Body of pancreas (tissue), 4 donors: ENCODE measurements around the gene UBAC2. TPM values are rescaled to one million over a fixed set of nuclear protein-coding genes. Genes with fewer than 3 reads are reported as not detected.
"Not testable (repeated sequence)": the region's sequence is repeated elsewhere in the genome, so short reads cannot be mapped to it uniquely, and the experiment has no call there.

Experiments
- ATAC-seq: fragments of 150-250 bp; one replicate; pipeline ENCODE4 v1.9.1; 2016
- DNase-seq, 4 donors: peaks; one replicate each; pipeline ENCODE4 v3.0.0-alpha.2; 2019
- H3K27ac ChIP-seq, 4 donors: fragments of 200-600 bp; sonication (generic); 1 replicate in 3 of 4; 2 replicates in 1 of 4; pipeline versions ENCODE4 v1.5.1 to v1.6.1; 2016 to 2019; ENCODE audit warnings: mild to moderate bottlenecking in 1 of 4, mixed read lengths in 1 of 4, moderate library complexity in 1 of 4
- H3K27me3 ChIP-seq, 2 donors: fragments of 200-600 bp; sonication (generic); one replicate each; pipeline ENCODE4 v1.6.0; 2016; ENCODE audit warnings: mild to moderate bottlenecking in 1 of 2
- H3K36me3 ChIP-seq, 2 donors: fragments of 200-600 bp; sonication (generic); replicated peaks in 1 of 2; 2 replicates each; pipeline ENCODE4 v1.5.1; 2016; ENCODE audit warnings: low read depth in 2 of 2; ENCODE audit not compliant: insufficient read depth in 1 of 2
- H3K4me1 ChIP-seq: fragments of 200-600 bp; sonication (generic); one replicate; pipeline ENCODE4 v1.6.0; 2016
- H3K4me3 ChIP-seq, 2 donors: fragments of 200-600 bp; sonication (generic); 1 replicate in 1 of 2; 2 replicates in 1 of 2; pipeline ENCODE4 v1.5.1; 2016 to 2019
- H3K9me3 ChIP-seq, 3 donors: fragments of 200-600 bp; sonication (generic); 1 replicate in 2 of 3; 2 replicates in 1 of 3; pipeline ENCODE4 v1.5.1; 2016
- POLR2A ChIP-seq, 3 donors: fragments of 450-650 bp; IDR thresholded peaks; one replicate each; pipeline ENCODE4 v1.6.1; 2016; ENCODE audit warnings: antibody characterized with exemption in 3 of 3, mild to moderate bottlenecking in 2 of 3
- WGBS, 2 donors: methylation state at CpG; one replicate each; pipeline ENCODE4 v1.1.5; 2017; 5-methylcytosine and 5-hydroxymethylcytosine counted together
- intact Hi-C: fragments of 100-400 bp; cut with DNase I; formaldehyde crosslinking; loops from one replicate; pipeline ENCODE4 v1.15.1; 2023
- total RNA-seq, 2 donors: library from RNA; depleted of rRNA; stranded (reverse); fragments of >200 nt; gene quantifications; one replicate each; pipeline ENCODE4 v1.1.0, GENCODE V29; 2016
- TF ChIP-seq, protein P1 (sequence below), 7 experiments: fragments of 450-650 bp in 4 of 7; fragments of 200-600 bp in 3 of 7; sonication (generic) in 3 of 7; IDR thresholded peaks; one replicate each; pipeline ENCODE4 v1.5.1; 2016 to 2019; ENCODE audit warnings: antibody characterized with exemption in 7 of 7

Gene UBAC2
- total RNA-seq, 2 donors from 2014 or later = 21.4 to 27.2 TPM

DNA sequence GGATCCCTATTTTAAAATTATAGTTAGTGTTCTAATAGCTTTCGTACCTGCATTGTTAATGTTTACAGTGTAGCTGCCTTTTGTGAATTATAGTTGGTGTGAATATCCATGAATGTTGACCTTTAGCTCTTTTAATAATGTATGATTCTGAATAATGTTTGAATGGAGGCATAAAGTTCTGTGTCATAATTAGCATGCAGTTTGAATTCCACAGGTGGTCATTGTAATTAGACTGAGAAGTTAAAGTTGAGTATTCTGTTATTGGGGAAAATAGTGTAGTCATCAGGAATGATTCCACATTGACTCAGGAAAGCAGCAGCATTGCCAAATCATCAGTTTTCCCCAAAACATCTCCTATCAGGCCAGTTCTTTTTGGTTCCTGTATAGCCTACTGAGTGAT is 45.4 kb downstream of the UBAC2 start:
- WGBS, 2 donors = 97% methylated on average over 1 of the region's 1 CpG
- TF ChIP-seq POLR2A (IDR thresholded peaks at IDR 0.05) = no peak
- TF ChIP-seq, protein P1, sequence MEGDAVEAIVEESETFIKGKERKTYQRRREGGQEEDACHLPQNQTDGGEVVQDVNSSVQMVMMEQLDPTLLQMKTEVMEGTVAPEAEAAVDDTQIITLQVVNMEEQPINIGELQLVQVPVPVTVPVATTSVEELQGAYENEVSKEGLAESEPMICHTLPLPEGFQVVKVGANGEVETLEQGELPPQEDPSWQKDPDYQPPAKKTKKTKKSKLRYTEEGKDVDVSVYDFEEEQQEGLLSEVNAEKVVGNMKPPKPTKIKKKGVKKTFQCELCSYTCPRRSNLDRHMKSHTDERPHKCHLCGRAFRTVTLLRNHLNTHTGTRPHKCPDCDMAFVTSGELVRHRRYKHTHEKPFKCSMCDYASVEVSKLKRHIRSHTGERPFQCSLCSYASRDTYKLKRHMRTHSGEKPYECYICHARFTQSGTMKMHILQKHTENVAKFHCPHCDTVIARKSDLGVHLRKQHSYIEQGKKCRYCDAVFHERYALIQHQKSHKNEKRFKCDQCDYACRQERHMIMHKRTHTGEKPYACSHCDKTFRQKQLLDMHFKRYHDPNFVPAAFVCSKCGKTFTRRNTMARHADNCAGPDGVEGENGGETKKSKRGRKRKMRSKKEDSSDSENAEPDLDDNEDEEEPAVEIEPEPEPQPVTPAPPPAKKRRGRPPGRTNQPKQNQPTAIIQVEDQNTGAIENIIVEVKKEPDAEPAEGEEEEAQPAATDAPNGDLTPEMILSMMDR (IDR thresholded peaks at IDR 0.05) = no peak
- Histone ChIP-seq H3K4me1 (no peaks in the 10 kb centered on the region), H3K36me3 (no peaks in the 10 kb centered on the region), H3K27ac (no peak overlapping the region), H3K27me3 (no peaks in the 10 kb centered on the region), H3K4me3 (no peak overlapping the region), H3K9me3 (no peaks in the 10 kb centered on the region)
- ATAC-seq = no peak
- intact Hi-C loops = no loop called here
- DNase-seq = no peak

DNA sequence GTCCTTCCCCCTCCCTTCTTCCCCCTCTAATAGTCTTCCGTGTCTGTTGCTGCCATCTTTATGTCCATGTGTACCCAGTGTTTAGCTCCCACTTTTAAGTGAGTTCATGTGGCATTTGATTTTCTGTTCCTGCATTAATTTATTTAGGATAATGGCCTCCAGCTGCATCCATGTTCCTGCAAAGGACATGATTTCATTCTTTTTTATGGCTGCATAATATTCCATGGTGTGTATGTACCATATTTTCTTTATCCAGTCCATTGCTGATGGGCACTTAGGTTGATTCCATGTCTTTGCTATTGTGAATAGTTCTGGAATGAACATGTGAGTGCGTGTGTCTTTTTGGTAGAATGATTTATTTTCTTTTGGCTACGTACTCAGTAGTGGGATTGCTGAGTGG is 48.5 kb downstream of the UBAC2 start:
- H3K36me3 ChIP-seq, DNase-seq, H3K4me3 ChIP-seq, H3K4me1 ChIP-seq, H3K27me3 ChIP-seq, H3K9me3 ChIP-seq, intact Hi-C loops, ATAC-seq, H3K27ac ChIP-seq: not testable (repeated sequence)
- WGBS, 2 donors = 89 to 100% methylated on average over 3 of the region's 3 CpGs

DNA sequence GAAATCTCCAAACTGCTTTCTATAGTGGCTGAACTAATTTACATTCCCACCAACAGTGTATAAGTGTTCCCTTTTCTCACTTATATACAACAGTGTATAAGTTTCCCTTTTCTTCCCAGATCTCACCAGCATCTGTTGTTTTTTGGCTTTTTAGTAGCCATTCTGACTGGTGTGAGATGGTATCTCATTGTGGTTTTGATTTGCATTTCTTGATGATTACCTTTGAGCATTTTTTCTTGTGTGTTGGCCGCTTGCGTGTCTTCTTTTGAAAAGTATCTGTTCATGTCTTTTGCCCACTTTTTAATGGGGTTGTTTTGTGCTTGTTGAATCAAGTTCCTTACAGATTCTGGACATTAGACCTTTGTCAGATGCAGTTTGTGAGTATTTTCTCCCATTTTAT is 49.0 kb downstream of the UBAC2 start:
- ATAC-seq, H3K36me3 ChIP-seq, DNase-seq, H3K4me3 ChIP-seq, H3K27me3 ChIP-seq, H3K27ac ChIP-seq, H3K4me1 ChIP-seq, H3K9me3 ChIP-seq, intact Hi-C loops: not testable (repeated sequence)
- WGBS, 2 donors = 92 to 100% methylated on average over 2 of the region's 2 CpGs

DNA sequence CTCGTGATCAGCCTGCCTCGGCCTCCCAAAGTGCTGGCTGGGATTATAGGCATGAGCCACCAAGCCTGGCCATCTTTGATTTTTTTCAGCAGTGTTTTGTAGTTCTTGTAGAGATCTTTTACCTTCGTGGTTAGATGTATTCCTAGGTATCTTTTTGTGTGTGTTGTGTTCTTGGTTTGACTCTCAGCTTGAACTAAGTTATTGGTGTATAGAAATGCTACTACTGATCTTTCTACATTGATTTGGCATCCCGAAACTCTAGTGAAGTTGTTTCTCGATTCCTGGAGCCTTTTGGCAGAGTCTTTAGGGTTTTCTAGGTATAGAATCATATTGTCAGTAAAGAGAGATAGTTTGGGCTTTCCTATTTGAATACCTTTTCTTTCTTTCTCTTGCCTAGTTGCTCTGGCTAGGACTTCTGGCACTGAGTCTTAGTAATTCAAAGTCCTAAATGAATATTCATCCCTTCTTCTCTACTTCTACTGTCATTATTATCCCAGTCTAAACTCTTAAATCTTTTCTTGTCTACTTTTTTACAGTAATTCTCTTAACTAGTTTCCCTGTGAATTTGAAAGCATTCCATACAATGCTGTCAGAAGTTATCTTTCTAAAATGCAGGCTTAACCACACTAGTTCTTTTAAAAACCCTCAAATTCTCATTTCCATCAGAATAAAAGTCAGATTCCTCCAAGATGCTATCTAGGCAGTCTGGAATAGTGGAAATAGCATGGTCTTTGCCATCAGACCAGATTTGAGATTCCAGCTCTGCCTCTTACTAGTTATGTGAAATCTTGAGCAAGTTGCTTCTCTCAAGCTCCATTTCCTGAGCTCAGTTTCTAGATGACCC is 50.5 kb downstream of the UBAC2 start:
- no peaks in the 10 kb centered on the region for H3K4me1 ChIP-seq
- TF ChIP-seq, protein P1 (IDR thresholded peaks at IDR 0.05) = no peak
- no peak for TF ChIP-seq POLR2A (IDR thresholded peaks at IDR 0.05)
- WGBS, 2 donors = 82 to 88% methylated on average over 5 of the region's 5 CpGs
- intact Hi-C loops = no loop called here
- ATAC-seq (no peak), DNase-seq (no peak)
- H3K36me3 ChIP-seq = peaks cover 0 to 3% of the 10 kb centered on the region in 2 donors
- no peak overlapping the region for H3K4me3 ChIP-seq
- H3K9me3 ChIP-seq = no peaks in the 10 kb centered on the region
- H3K27me3 ChIP-seq = no peaks in the 10 kb centered on the region
- no peak overlapping the region for H3K27ac ChIP-seq

DNA sequence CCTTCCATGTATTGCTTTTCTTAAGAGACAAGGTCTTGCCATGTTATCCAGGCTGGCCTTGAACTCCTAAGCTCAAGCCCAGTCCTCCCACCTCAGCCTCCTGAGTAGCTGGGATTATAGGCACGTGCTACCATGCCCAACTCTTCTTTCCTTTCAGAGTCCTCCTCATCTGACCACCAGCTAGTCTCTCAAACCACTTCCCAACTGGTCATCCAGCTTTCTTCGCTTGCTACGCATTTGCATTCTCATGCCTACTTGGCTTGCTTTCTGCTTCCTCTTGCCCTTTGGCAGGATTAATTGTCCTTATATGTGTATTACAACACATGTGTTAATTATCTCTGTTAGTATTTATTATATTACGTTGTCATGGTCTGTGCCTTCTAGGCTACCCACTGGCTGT is 51.3 kb downstream of the UBAC2 start:
- peaks cover 0 to 3% of the 10 kb centered on the region in 2 donors for H3K36me3 ChIP-seq
- no peak for DNase-seq
- H3K9me3 ChIP-seq = no peaks in the 10 kb centered on the region
- 71 to 86% methylated on average over 4 of the region's 4 CpGs for WGBS, 2 donors
- no peak for ATAC-seq
- intact Hi-C loops = no loop called here
- no peaks in the 10 kb centered on the region for H3K4me1 ChIP-seq
- no peak for TF ChIP-seq POLR2A (IDR thresholded peaks at IDR 0.05)
- TF ChIP-seq, protein P1 (IDR thresholded peaks at IDR 0.05) = no peak
- no peak overlapping the region for H3K4me3 ChIP-seq
- H3K27me3 ChIP-seq = no peaks in the 10 kb centered on the region
- H3K27ac ChIP-seq = no peak overlapping the region

DNA sequence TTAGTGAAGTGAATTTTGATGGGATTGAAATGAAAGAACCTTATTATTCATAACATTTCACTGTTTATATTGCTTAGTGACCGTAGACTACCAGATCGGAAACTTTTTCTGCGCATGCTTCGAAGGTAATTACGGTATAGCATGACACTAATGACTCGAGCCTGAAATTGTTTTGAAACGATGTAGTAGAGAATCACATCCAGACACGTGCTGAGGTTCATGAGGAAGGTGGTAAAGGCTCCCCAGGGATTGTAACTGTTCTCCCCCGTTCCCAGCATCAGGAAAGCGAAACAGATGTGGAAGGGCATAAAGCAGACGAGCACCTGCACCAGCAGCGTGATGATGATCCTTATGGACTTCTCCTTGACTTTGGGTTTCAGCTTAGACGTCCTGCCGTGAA is 54.2 kb downstream of the UBAC2 start:
- intact Hi-C loops = no loop called here

More for the DNA sequence above, 54.2 kb downstream of the UBAC2 start:
- no peak for DNase-seq
- TF ChIP-seq, protein P1 (IDR thresholded peaks at IDR 0.05) = no peak
- no peak for TF ChIP-seq POLR2A (IDR thresholded peaks at IDR 0.05)
- H3K4me1 ChIP-seq = no peaks in the 10 kb centered on the region
- H3K27me3 ChIP-seq = no peaks in the 10 kb centered on the region
- no peak for ATAC-seq
- no peak overlapping the region for H3K4me3 ChIP-seq
- peaks cover 0 to 3% of the 10 kb centered on the region in 2 donors for H3K36me3 ChIP-seq
- no peak overlapping the region for H3K27ac ChIP-seq
- no peaks in the 10 kb centered on the region for H3K9me3 ChIP-seq
- WGBS, 2 donors = 90 to 91% methylated on average over 14 of the region's 14 CpGs
